ENCODE measurements around the gene VEGFB.

VEGFB gene

DNA sequence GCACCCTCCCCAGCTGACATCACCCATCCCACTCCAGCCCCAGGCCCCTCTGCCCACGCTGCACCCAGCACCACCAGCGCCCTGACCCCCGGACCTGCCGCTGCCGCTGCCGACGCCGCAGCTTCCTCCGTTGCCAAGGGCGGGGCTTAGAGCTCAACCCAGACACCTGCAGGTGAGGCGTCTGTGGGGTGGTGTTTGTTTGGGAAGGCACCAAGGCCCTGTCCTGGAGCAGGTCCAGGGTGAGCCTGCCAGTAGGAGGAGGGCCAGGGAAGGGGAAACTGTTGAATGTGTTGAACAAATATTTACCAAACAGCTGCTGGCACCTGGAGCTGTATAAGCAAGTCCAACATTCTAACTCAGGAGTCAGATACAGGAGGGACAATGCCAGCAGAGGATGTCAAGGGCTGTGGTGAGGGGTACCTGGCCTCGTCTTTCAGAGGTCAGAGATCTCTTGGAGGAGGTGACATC lies 3.1 kb downstream of the VEGFB start:
- TF ChIP-seq, protein P1, sequence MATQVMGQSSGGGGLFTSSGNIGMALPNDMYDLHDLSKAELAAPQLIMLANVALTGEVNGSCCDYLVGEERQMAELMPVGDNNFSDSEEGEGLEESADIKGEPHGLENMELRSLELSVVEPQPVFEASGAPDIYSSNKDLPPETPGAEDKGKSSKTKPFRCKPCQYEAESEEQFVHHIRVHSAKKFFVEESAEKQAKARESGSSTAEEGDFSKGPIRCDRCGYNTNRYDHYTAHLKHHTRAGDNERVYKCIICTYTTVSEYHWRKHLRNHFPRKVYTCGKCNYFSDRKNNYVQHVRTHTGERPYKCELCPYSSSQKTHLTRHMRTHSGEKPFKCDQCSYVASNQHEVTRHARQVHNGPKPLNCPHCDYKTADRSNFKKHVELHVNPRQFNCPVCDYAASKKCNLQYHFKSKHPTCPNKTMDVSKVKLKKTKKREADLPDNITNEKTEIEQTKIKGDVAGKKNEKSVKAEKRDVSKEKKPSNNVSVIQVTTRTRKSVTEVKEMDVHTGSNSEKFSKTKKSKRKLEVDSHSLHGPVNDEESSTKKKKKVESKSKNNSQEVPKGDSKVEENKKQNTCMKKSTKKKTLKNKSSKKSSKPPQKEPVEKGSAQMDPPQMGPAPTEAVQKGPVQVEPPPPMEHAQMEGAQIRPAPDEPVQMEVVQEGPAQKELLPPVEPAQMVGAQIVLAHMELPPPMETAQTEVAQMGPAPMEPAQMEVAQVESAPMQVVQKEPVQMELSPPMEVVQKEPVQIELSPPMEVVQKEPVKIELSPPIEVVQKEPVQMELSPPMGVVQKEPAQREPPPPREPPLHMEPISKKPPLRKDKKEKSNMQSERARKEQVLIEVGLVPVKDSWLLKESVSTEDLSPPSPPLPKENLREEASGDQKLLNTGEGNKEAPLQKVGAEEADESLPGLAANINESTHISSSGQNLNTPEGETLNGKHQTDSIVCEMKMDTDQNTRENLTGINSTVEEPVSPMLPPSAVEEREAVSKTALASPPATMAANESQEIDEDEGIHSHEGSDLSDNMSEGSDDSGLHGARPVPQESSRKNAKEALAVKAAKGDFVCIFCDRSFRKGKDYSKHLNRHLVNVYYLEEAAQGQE (IDR thresholded peaks at IDR 0.05; ENCODE audit: insufficient read depth in 1 of 2, low read depth in 2 of 2, low read length in 2 of 2): no peak
- TF ChIP-seq FOXP2 (optimal IDR thresholded peaks at IDR 0.05; ENCODE audit: borderline replicate concordance, extremely low read depth, extremely low read length, insufficient read depth): no peak
- no peak for TF ChIP-seq POLR2AphosphoS5 (IDR thresholded peaks at IDR 0.05; ENCODE audit: low read depth, low read length)
- no peak for TF ChIP-seq SIN3A (IDR thresholded peaks at IDR 0.05; ENCODE audit: borderline replicate concordance, insufficient read depth, low read length)
- no peak for TF ChIP-seq TAF1 (IDR thresholded peaks at IDR 0.05; ENCODE audit: borderline replicate concordance, insufficient read depth, low read length)

DNA sequence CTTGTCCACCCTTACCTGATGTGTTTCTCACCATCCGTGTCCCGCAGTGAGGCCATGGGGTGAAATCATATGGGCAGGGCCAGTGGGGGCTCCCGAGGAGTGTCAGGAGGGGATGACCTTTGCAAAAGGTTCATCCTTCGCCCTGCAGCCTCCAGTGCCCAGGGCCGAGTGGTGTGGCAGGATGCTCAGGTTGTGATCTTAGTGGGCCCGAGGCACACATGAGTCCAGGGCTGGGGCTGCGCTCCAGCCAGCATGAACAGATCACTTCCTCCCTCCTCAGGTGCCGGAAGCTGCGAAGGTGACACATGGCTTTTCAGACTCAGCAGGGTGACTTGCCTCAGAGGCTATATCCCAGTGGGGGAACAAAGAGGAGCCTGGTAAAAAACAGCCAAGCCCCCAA lies 3.7 kb downstream of the VEGFB start:
- TF ChIP-seq FOXP2 (optimal IDR thresholded peaks at IDR 0.05; ENCODE audit: borderline replicate concordance, extremely low read depth, extremely low read length, insufficient read depth) (no peak), POLR2AphosphoS5 (IDR thresholded peaks at IDR 0.05; ENCODE audit: low read depth, low read length) (no peak), TAF1 (IDR thresholded peaks at IDR 0.05; ENCODE audit: borderline replicate concordance, insufficient read depth, low read length) (no peak), SIN3A (IDR thresholded peaks at IDR 0.05; ENCODE audit: borderline replicate concordance, insufficient read depth, low read length) (no peak)
- TF ChIP-seq, protein P1 (IDR thresholded peaks at IDR 0.05; ENCODE audit: insufficient read depth in 1 of 2, low read depth in 2 of 2, low read length in 2 of 2): no peak

DNA sequence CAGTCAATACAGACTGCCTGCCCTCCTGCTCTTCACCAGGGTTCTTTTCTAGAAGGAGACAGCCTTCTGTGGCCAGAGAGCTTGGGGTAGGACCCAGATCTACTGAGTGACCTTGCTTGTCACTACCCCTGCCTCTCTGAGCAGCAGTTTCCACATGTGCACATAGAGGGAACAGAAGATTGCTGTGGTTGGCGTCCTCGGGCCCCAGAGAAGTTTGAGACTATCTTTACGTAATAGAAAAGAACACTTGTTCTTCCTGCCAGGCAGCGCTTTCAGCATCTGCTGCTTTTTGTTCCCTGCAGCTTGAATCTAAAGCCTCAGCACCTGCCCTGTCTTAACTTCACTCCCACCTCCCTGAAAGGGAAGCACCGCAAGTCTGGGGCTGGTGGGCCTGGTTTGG lies 4.6 kb downstream of the VEGFB start:
- TF ChIP-seq, protein P1 (IDR thresholded peaks at IDR 0.05; ENCODE audit: insufficient read depth in 1 of 2, low read depth in 2 of 2, low read length in 2 of 2): no peak
- no peak for TF ChIP-seq SIN3A (IDR thresholded peaks at IDR 0.05; ENCODE audit: borderline replicate concordance, insufficient read depth, low read length)
- no peak for TF ChIP-seq POLR2AphosphoS5 (IDR thresholded peaks at IDR 0.05; ENCODE audit: low read depth, low read length)
- no peak for TF ChIP-seq TAF1 (IDR thresholded peaks at IDR 0.05; ENCODE audit: borderline replicate concordance, insufficient read depth, low read length)
- TF ChIP-seq FOXP2 (optimal IDR thresholded peaks at IDR 0.05; ENCODE audit: borderline replicate concordance, extremely low read depth, extremely low read length, insufficient read depth): no peak

DNA sequence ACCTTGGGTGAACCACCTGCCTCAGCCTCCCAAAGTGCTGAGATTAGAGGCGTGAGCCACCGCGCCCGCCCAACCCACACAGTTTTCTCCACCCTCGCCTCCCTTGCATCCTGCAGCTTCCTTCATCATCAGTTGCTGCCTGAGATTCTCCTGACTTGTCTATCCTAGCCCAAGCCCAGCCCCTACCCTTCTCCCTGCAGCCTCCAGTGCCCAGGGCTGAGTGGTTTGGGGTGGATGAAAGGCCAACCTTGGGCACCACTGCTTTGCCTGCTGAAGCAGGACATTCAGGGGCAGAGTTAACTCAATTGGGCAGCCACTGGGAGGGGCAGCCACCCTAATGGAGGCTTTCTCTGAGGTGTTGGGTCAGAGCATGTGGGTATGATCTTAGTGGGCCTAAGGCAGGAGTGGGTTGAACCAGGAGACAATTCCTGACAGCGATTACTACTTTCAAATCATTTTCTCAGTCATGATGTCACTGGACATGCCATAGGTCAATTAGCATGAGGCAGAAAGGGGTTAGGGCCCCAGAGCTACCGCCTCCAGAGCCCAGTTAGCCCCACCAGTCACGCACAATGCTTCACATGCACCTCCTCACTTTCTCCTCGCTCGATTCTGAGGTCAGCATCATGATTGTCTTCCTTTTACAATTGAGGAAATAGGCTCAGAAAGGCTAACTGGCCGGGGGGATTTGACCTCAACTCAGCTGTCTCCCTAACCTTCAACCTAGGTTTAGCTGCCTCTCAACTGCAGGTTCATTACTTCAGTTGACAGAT lies 5.5 kb downstream of the VEGFB start:
- TF ChIP-seq FOXP2 (optimal IDR thresholded peaks at IDR 0.05; ENCODE audit: borderline replicate concordance, extremely low read depth, extremely low read length, insufficient read depth): no peak
- TF ChIP-seq, protein P1 (IDR thresholded peaks at IDR 0.05; ENCODE audit: insufficient read depth in 1 of 2, low read depth in 2 of 2, low read length in 2 of 2): no peak
- TF ChIP-seq SIN3A (IDR thresholded peaks at IDR 0.05; ENCODE audit: borderline replicate concordance, insufficient read depth, low read length): no peak
- TF ChIP-seq TAF1 (IDR thresholded peaks at IDR 0.05; ENCODE audit: borderline replicate concordance, insufficient read depth, low read length): no peak
- TF ChIP-seq POLR2AphosphoS5 (IDR thresholded peaks at IDR 0.05; ENCODE audit: low read depth, low read length): no peak

All from PFSK-1 (cell line).